Measurements from ENCODE around the gene COX7A1.

Gene COX7A1

GRCh38 chr19:36116344-36116637 lies 36.0 kb downstream of the COX7A1 start:
- peaks cover 27 to 32% of the 10 kb centered on the region in 2 experiments for H3K4me1 ChIP-seq (ENCODE audit: control insufficient read depth in 1 of 2, insufficient read depth in 1 of 2, low read depth in 1 of 2, low read length in 1 of 2)
- H3K4me3 ChIP-seq (ENCODE audit: low read depth in 1 of 2, low read length in 1 of 2): peak overlapping the region; percentile 89 to 93
- H3K36me3 ChIP-seq: peaks cover 55% of the 10 kb centered on the region
- H3K9me3 ChIP-seq: no peaks in the 10 kb centered on the region
- TF ChIP-seq CTCF (IDR thresholded peaks at IDR 0.05): no peak
- peak overlapping the region; percentile 81 for H3K27ac ChIP-seq
- no peaks in the 10 kb centered on the region for H3K27me3 ChIP-seq

GRCh38 chr19:36115453-36116343 lies 36.5 kb downstream of the COX7A1 start, which contains the start of gene TBCB:
Gene TBCB, plus strand, starts transcription at chr19:36115468. Its CDS starts 93 bp downstream, at chr19:36115561.
- Histone ChIP-seq H3K36me3 (peaks cover 51% of the 10 kb centered on the region), H3K27ac (peak within 1 kb of the TSS; percentile 81), H3K4me1 (ENCODE audit: control insufficient read depth in 1 of 2, insufficient read depth in 1 of 2, low read depth in 1 of 2, low read length in 1 of 2) (peaks cover 27 to 32% of the 10 kb centered on the region in 2 experiments), H3K4me3 (ENCODE audit: low read depth in 1 of 2, low read length in 1 of 2) (peak within 1 kb of the TSS; percentile 89 to 93), H3K9me3 (no peaks in the 10 kb centered on the region), H3K27me3 (no peaks in the 10 kb centered on the region)
- no peak for TF ChIP-seq CTCF (IDR thresholded peaks at IDR 0.05)

GRCh38 chr19:36114721-36115452 lies 37.4 kb downstream of the COX7A1 start, which contains the start of gene POLR2I:
Gene POLR2I, minus strand, starts transcription at chr19:36114875. Its CDS starts 19 bp downstream, at chr19:36114856.
- H3K4me3 ChIP-seq (ENCODE audit: low read depth in 1 of 2, low read length in 1 of 2): peak within 1 kb of the TSS; percentile 89 to 93
- no peak for TF ChIP-seq CTCF (IDR thresholded peaks at IDR 0.05)
- H3K27me3 ChIP-seq: no peaks in the 10 kb centered on the region
- H3K27ac ChIP-seq: peak within 1 kb of the TSS; percentile 81
- peaks cover 27 to 32% of the 10 kb centered on the region in 2 experiments for H3K4me1 ChIP-seq (ENCODE audit: control insufficient read depth in 1 of 2, insufficient read depth in 1 of 2, low read depth in 1 of 2, low read length in 1 of 2)
- peaks cover 43% of the 10 kb centered on the region for H3K36me3 ChIP-seq
- no peaks in the 10 kb centered on the region for H3K9me3 ChIP-seq

GRCh38 chr19:36113894-36114720 lies 38.1 kb downstream of the COX7A1 start:
- H3K4me1 ChIP-seq (ENCODE audit: control insufficient read depth in 1 of 2, insufficient read depth in 1 of 2, low read depth in 1 of 2, low read length in 1 of 2): peaks cover 27 to 32% of the 10 kb centered on the region in 2 experiments
- H3K27ac ChIP-seq: peak overlapping the region; percentile 81
- peaks cover 35% of the 10 kb centered on the region for H3K36me3 ChIP-seq
- H3K9me3 ChIP-seq: no peaks in the 10 kb centered on the region
- peak overlapping the region; percentile 89 to 93 for H3K4me3 ChIP-seq (ENCODE audit: low read depth in 1 of 2, low read length in 1 of 2)
- TF ChIP-seq CTCF (IDR thresholded peaks at IDR 0.05): no peak
- H3K27me3 ChIP-seq: no peaks in the 10 kb centered on the region

GRCh38 chr19:36113425-36113824 lies 38.8 kb downstream of the COX7A1 start:
- Histone ChIP-seq H3K36me3 (peaks cover 28% of the 10 kb centered on the region), H3K9me3 (no peaks in the 10 kb centered on the region), H3K27me3 (no peaks in the 10 kb centered on the region), H3K4me1 (ENCODE audit: control insufficient read depth in 1 of 2, insufficient read depth in 1 of 2, low read depth in 1 of 2, low read length in 1 of 2) (peaks cover 27 to 32% of the 10 kb centered on the region in 2 experiments), H3K4me3 (ENCODE audit: low read depth in 1 of 2, low read length in 1 of 2) (no peak overlapping the region), H3K27ac (no peak overlapping the region)
- no peak for TF ChIP-seq CTCF (IDR thresholded peaks at IDR 0.05)
